Thymus (tissue), 11 donors: ENCODE data around the gene GTPBP3. TPM values are rescaled to one million over a fixed set of nuclear protein-coding genes. Genes with fewer than 3 reads are reported as not detected.
A peak's percentile ranks its signal among the peaks of the same experiment; 100 is the strongest.

Experiments
- DNase-seq, 9 donors: peaks; one replicate each; pipeline ENCODE4 v3.0.0-alpha.2; 2013; ENCODE audit warnings: low spot score in 9 of 9, low read depth in 6 of 9, missing footprints in 1 of 9
- H3K27ac ChIP-seq, 2 donors: one replicate each; pipeline ENCODE4 v1.5.1; 2013; ENCODE audit warnings: control low read depth in 1 of 2, low read depth in 1 of 2, low read length in 1 of 2, mild to moderate bottlenecking in 1 of 2, moderate library complexity in 1 of 2
- H3K27me3 ChIP-seq, 2 donors: one replicate each; pipeline ENCODE4 v1.5.1; 2013; ENCODE audit warnings: low read length in 1 of 2; ENCODE audit not compliant: control insufficient read depth in 2 of 2, insufficient read depth in 1 of 2
- H3K36me3 ChIP-seq, 2 donors: one replicate each; pipeline ENCODE4 v1.5.1; 2013; ENCODE audit warnings: low read length in 1 of 2, mild to moderate bottlenecking in 1 of 2, moderate library complexity in 1 of 2; ENCODE audit not compliant: control insufficient read depth in 2 of 2, insufficient read depth in 2 of 2
- H3K4me1 ChIP-seq, 2 donors: one replicate each; pipeline ENCODE4 v1.5.1; 2013; ENCODE audit warnings: low read length in 2 of 2; ENCODE audit not compliant: control insufficient read depth in 2 of 2, insufficient read depth in 2 of 2
- H3K4me3 ChIP-seq, 2 donors: one replicate each; pipeline ENCODE4 v1.5.1; 2013; ENCODE audit warnings: low read length in 2 of 2, control low read depth in 1 of 2, mild to moderate bottlenecking in 1 of 2
- H3K9me3 ChIP-seq, 2 donors: one replicate each; pipeline ENCODE4 v1.5.1; 2013; ENCODE audit warnings: low read length in 1 of 2, mild to moderate bottlenecking in 1 of 2; ENCODE audit not compliant: control insufficient read depth in 2 of 2, insufficient read depth in 1 of 2
- WGBS: extraction: QIAGEN DNeasy Blood & Tissue Kit; methylation state at CpG from one replicate; pipeline ENCODE4 v1.1.7; 2013; 5-methylcytosine and 5-hydroxymethylcytosine counted together
- polyA plus RNA-seq: library from polyadenylated mRNA; stranded (reverse); fragments of 200-250 nt; gene quantifications from one replicate; pipeline ENCODE4 v1.2.3, GENCODE V29; 2013
- total RNA-seq: library from RNA; stranded (reverse); fragments of 120-200 nt; gene quantifications from one replicate; pipeline ENCODE4 v1.2.4, GENCODE V29; 2013
- donor health status: healthy.

Gene GTPBP3
- total and polyA plus RNA-seq, 2 donors, result 8.9 to 17.4 TPM

DNA sequence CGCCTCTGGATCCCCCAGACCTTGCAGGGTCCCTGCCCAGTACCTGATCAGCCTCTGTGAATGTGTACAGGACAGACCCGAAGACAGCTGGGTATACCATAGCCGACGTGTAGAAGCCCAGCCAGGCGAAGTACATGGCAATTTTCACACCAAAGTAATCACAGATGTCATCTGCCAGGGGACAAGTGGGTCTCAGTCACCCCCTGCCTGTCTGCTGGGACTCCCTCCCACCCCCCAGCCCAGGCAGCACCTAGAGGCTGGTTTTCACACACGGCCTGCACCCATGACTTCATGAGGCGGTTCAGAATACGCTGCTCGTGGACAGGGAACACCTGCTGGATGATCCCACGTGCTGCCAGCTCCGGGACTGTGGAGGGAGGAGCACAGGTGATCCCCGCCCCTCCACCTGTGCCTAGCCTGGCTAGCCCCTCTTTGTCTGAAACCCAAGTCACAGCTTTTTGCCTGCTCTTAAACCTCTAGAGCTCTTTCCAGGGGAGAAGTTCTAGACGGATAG lies 6.3 kb upstream of the GTPBP3 start:
- Histone ChIP-seq H3K27me3 (peaks cover 0 to 24% of the 10 kb centered on the region in 2 donors), H3K36me3 (peaks cover 2 to 20% of the 10 kb centered on the region in 2 donors), H3K4me1 (peaks cover 19 to 49% of the 10 kb centered on the region in 2 donors), H3K4me3 (no peak overlapping the region), H3K27ac (no peak overlapping the region), H3K9me3 (peaks cover 0 to 12% of the 10 kb centered on the region in 2 donors)
- no peak for DNase-seq
- 93% methylated on average over 13 of the region's 13 CpGs for WGBS

- Histone ChIP-seq H3K9me3 (peaks cover 0 to 12% of the 10 kb centered on the region in 2 donors), H3K27me3 (peaks cover 0 to 24% of the 10 kb centered on the region in 2 donors), H3K36me3 (peaks cover 0 to 15% of the 10 kb centered on the region in 2 donors), H3K4me3 (no peak overlapping the region), H3K4me1 (peaks cover 19 to 56% of the 10 kb centered on the region in 2 donors), H3K27ac (no peak overlapping the region)
- 98% methylated on average over 8 of the region's 8 CpGs for WGBS
- DNase-seq, result no peak
Observed at GRCh38 chr19:17332360-17332676, 5.0 kb upstream of the GTPBP3 start.

GRCh38 chr19:17332677-17333581 lies 4.4 kb upstream of the GTPBP3 start:
- peaks cover 19 to 55% of the 10 kb centered on the region in 2 donors for H3K4me1 ChIP-seq
- H3K9me3 ChIP-seq, result peaks cover 0 to 12% of the 10 kb centered on the region in 2 donors
- 98% methylated on average over 45 of the region's 45 CpGs for WGBS
- no peak overlapping the region for H3K27ac ChIP-seq
- peaks cover 0 to 24% of the 10 kb centered on the region in 2 donors for H3K27me3 ChIP-seq
- H3K4me3 ChIP-seq, result no peak overlapping the region
- peak in 1 of 9 donors; percentile 44 for DNase-seq
- H3K36me3 ChIP-seq, result peaks cover 0 to 11% of the 10 kb centered on the region in 2 donors

DNA sequence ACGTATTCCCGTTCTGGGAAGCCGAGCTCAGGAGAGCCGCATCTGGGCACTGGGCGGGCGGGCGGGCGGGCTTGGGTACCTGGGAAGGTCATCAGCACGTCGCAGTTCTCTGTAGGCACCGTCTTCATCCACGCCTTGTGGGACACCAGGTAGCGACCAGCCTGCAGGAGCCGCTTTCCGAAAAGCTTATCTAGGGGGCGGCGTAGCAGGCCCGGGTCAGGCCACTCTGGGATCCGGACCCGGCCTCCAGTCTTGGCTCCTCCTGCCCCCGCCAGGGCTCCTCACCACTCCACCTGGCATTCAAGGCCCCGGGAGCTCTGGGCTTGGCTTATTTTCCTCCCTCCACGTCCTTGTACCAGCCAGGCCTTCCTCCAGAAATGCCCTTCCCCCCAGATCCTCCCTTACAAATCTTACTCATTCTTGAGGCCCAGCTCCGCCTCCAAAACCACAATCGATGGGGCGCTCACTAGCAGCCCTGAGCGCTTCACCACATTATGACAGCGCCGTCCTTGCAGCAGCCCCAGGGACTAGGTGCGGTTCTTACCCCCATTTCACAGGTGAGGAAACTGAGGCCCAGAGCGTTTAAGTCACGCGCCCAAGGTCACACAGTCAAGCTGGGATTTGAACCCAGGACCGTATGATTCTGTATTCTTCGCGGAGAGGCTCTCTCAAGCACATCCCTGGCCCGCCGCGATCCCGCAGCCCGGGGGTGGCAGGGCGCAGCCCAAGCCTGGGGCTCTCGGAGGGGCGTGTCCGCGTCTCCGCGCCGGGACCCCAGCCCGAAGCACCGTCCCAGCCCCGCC lies 3.5 kb upstream of the GTPBP3 start:
- peaks cover 1 to 11% of the 10 kb centered on the region in 2 donors for H3K36me3 ChIP-seq
- peaks cover 0 to 12% of the 10 kb centered on the region in 2 donors for H3K9me3 ChIP-seq
- peak in 4 of 9 donors; percentile 54 to 86 (median 65) for DNase-seq
- peaks cover 17 to 58% of the 10 kb centered on the region in 2 donors for H3K4me1 ChIP-seq
- peak overlapping the region; percentile 61 to 86 for H3K4me3 ChIP-seq
- peak overlapping the region in 1 of 2 donors; percentile 51 for H3K27ac ChIP-seq
- WGBS, result 40% methylated on average over 52 of the region's 52 CpGs
- H3K27me3 ChIP-seq, result peaks cover 0 to 24% of the 10 kb centered on the region in 2 donors

- H3K27ac ChIP-seq, result peak within 1 kb of the TSS in 1 of 2 donors; percentile 51
- H3K4me1 ChIP-seq, result peaks cover 8 to 51% of the 10 kb centered on the region in 2 donors
- DNase-seq, result peak; percentile 93 to 99 (median 96)
- peaks cover 7 to 11% of the 10 kb centered on the region in 2 donors for H3K36me3 ChIP-seq
- peak within 1 kb of the TSS; percentile 61 to 86 for H3K4me3 ChIP-seq
- H3K9me3 ChIP-seq, result peaks cover 0 to 12% of the 10 kb centered on the region in 2 donors
- H3K27me3 ChIP-seq, result peaks cover 0 to 16% of the 10 kb centered on the region in 2 donors
- WGBS, result 4% methylated on average over 86 of the region's 86 CpGs
Observed at GRCh38 chr19:17334414-17335409, 2.6 kb upstream of the GTPBP3 start, which contains the start of gene ANO8. Gene ANO8, minus strand, starts transcription at chr19:17334855. Its CDS starts 185 bp downstream, at chr19:17334670.

- no peak for DNase-seq
- H3K4me3 ChIP-seq, result no peak overlapping the region
- H3K36me3 ChIP-seq, result peaks cover 7 to 9% of the 10 kb centered on the region in 2 donors
- no peak overlapping the region for H3K27ac ChIP-seq
- H3K27me3 ChIP-seq, result peaks cover 0 to 8% of the 10 kb centered on the region in 2 donors
- WGBS, result 82% methylated on average over 10 of the region's 10 CpGs
- peaks cover 0 to 12% of the 10 kb centered on the region in 2 donors for H3K9me3 ChIP-seq
- H3K4me1 ChIP-seq, result peaks cover 8 to 48% of the 10 kb centered on the region in 2 donors
Observed at GRCh38 chr19:17335575-17335974, 1.8 kb upstream of the GTPBP3 start.

DNA sequence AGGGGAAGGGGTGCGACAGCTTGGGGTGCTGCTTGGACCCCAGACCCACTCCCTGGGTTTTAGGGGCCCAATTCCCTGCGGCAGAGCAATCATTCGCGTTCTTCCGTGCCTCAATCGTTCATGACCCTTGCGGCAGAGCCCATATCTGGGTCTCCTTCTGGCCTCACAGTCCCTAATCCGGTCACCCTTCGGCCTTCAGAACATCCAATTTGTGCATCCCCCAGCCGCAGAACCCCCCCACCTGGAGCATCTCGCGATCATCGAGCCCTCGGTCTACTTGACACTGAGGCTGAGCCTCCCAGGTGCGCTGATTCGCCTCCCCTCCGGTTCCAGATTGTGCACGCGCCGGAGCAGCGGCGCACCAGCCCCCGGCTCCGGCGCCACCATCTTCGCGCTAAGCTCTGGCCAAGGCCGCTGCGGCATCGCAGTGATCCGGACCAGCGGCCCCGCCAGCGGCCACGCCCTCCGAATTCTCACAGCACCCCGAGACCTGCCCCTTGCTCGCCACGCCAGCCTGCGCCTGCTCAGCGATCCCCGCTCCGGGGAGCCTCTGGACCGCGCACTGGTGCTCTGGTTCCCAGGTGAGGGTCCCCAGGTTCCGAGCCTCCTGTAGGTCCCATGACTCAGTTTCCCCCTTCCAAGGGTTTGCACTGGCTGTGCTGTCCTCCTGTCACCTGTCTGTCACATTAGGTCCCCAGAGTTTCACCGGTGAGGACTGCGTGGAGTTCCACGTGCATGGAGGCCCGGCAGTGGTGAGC lies 501 bp downstream of the GTPBP3 start:
- Histone ChIP-seq H3K27ac (peak overlapping the region; percentile 71 to 94), H3K9me3 (peaks cover 0 to 7% of the 10 kb centered on the region in 2 donors), H3K27me3 (peaks cover 0 to under 1% of the 10 kb centered on the region in 2 donors), H3K4me1 (peaks cover 8 to 43% of the 10 kb centered on the region in 2 donors), H3K36me3 (peaks cover 5 to 16% of the 10 kb centered on the region in 2 donors), H3K4me3 (peak overlapping the region; percentile 85)
- 8% methylated on average over 50 of the region's 50 CpGs for WGBS
- DNase-seq, result peak in 2 of 9 donors; percentile 44
